H1 (cell line): ENCODE data around the gene CPNE4. TPM values are rescaled to one million over a fixed set of nuclear protein-coding genes. Genes with fewer than 3 reads are reported as not detected.

Source experiments
- CTCF ChIA-PET: fragments of 300-600 bp; sonication (Branson Sonifier 250); formaldehyde crosslinking; loops from one replicate; lab custom pipeline; 2021; ENCODE audit not compliant: partially characterized antibody; lab: Charles Lee
- POLR2A ChIA-PET: fragments of 300-600 bp; sonication (Branson Sonifier 250); formaldehyde crosslinking; loops from one replicate; lab custom pipeline; 2021; ENCODE audit warnings: inconsistent platforms; ENCODE audit not compliant: partially characterized antibody; lab: Charles Lee
- DNase-seq, 2 experiments: peaks; one replicate each; pipeline versions ENCODE4 v3.0.0 to v3.0.0-alpha.2; 2010 to 2022; ENCODE audit warnings: low spot score in 2 of 2, low read depth in 1 of 2, mixed read lengths in 1 of 2
- FAIRE-seq: peaks from 2 replicates; lab custom pipeline; 2011; peaks lifted over from hg19 to GRCh38; lab: Jason Lieb, UNC
- H2AFZ ChIP-seq: 2 replicates; pipeline ENCODE4 v1.8.1; 2012; ENCODE audit warnings: low read length, inconsistent platforms
- H2AK5ac ChIP-seq: 2 replicates; pipeline ENCODE4 v1.6.1; 2013; ENCODE audit warnings: low read depth, low read length
- H2BK120ac ChIP-seq: replicated peaks from 2 replicates; pipeline ENCODE3; 2013; ENCODE audit warnings: low read depth, low read length, inconsistent platforms
- H2BK12ac ChIP-seq: 2 replicates; pipeline ENCODE4 v1.6.1; 2013; ENCODE audit warnings: low read depth, low read length
- H2BK15ac ChIP-seq: 2 replicates; pipeline ENCODE4 v1.6.1; 2013; ENCODE audit warnings: low read length
- H2BK20ac ChIP-seq: 2 replicates; pipeline ENCODE4 v1.6.1; 2013; ENCODE audit warnings: low read length
- H2BK5ac ChIP-seq: 2 replicates; pipeline ENCODE4 v1.6.1; 2013; ENCODE audit warnings: low read depth, low read length
- H3K14ac ChIP-seq: 2 replicates; pipeline ENCODE4 v1.6.1; 2013; ENCODE audit warnings: inconsistent platforms; ENCODE audit not compliant: insufficient read length
- H3K18ac ChIP-seq: 2 replicates; pipeline ENCODE4 v1.6.1; 2013; ENCODE audit warnings: low read length; ENCODE audit errors: extremely low read depth
- H3K23ac ChIP-seq: 2 replicates; pipeline ENCODE4 v1.6.1; 2013; ENCODE audit warnings: inconsistent platforms; ENCODE audit not compliant: insufficient read length
- H3K23me2 ChIP-seq: 2 replicates; pipeline ENCODE4 v1.6.1; 2013; ENCODE audit warnings: low read depth, low read length
- H3K27ac ChIP-seq: 2 replicates; pipeline ENCODE4 v1.6.1; 2011; ENCODE audit warnings: low read depth, low read length, inconsistent platforms
- H3K27me3 ChIP-seq, 4 experiments: replicated peaks in 1 of 4; 1 replicate in 1 of 4; 2 replicates in 3 of 4; pipeline versions ENCODE4 v1.6.1 to v1.8.1; 2011 to 2013; ENCODE audit warnings: low read length in 3 of 4, mild to moderate bottlenecking in 3 of 4, inconsistent platforms in 2 of 4, mixed read lengths in 2 of 4, moderate library complexity in 1 of 4; ENCODE audit not compliant: control insufficient read depth in 3 of 4, insufficient read depth in 3 of 4; ENCODE audit errors: extremely low read depth in 1 of 4
- H3K36me3 ChIP-seq, 4 experiments: 2 replicates each; pipeline versions ENCODE4 v1.6.1 to v1.8.1; 2011 to 2013; ENCODE audit warnings: mild to moderate bottlenecking in 4 of 4, low read length in 3 of 4, moderate library complexity in 2 of 4, control low read depth in 1 of 4, inconsistent platforms in 1 of 4; ENCODE audit not compliant: insufficient read depth in 4 of 4, control insufficient read depth in 2 of 4
- H3K4ac ChIP-seq: replicated peaks from 2 replicates; pipeline ENCODE3; 2013; ENCODE audit warnings: low read length, low read depth, mixed read lengths, inconsistent platforms; ENCODE audit not compliant: insufficient read length
- H3K4me1 ChIP-seq, 4 experiments: replicated peaks in 1 of 4; 1 replicate in 1 of 4; 2 replicates in 3 of 4; pipeline versions ENCODE4 v1.6.1 to v1.8.1; 2011 to 2013; ENCODE audit warnings: low read length in 3 of 4, inconsistent platforms in 2 of 4, mixed read lengths in 1 of 4; ENCODE audit not compliant: insufficient read depth in 4 of 4, control insufficient read depth in 3 of 4
- H3K4me2 ChIP-seq, 2 experiments: 2 replicates each; pipeline versions ENCODE4 v1.6.1 to v1.8.1; 2011 to 2013; ENCODE audit warnings: low read depth in 2 of 2, low read length in 2 of 2, control low read depth in 1 of 2, inconsistent platforms in 1 of 2, mild to moderate bottlenecking in 1 of 2; ENCODE audit not compliant: insufficient read depth in 1 of 2
- H3K4me3 ChIP-seq, 4 experiments: fragments of 200-600, 300-600 bp in 1 of 4; sonication (generic), shearing (Covaris generic), sonication (Bioruptor Twin) in 1 of 4; 2 replicates each; pipeline versions ENCODE4 v1.5.1 to v1.8.1; 2011 to 2016; ENCODE audit warnings: low read length in 4 of 4, low read depth in 3 of 4, control low read depth in 2 of 4, inconsistent platforms in 2 of 4, mild to moderate bottlenecking in 2 of 4, mixed read lengths in 1 of 4, moderate library complexity in 1 of 4; ENCODE audit not compliant: insufficient read depth in 2 of 4; ENCODE audit errors: extremely low read depth in 1 of 4
- H3K56ac ChIP-seq: replicated peaks from 2 replicates; pipeline ENCODE3; 2013; ENCODE audit warnings: low read depth, mild to moderate bottlenecking, mixed read lengths, low read length, inconsistent platforms; ENCODE audit not compliant: insufficient read length
- H3K79me1 ChIP-seq: 2 replicates; pipeline ENCODE4 v1.6.1; 2013; ENCODE audit warnings: low read depth, low read length, control low read depth
- H3K79me2 ChIP-seq, 2 experiments: 2 replicates each; pipeline versions ENCODE4 v1.6.1 to v1.8.1; 2012 to 2013; ENCODE audit warnings: low read length in 2 of 2, mild to moderate bottlenecking in 2 of 2, inconsistent platforms in 1 of 2; ENCODE audit not compliant: insufficient read depth in 2 of 2, control insufficient read depth in 1 of 2
- H3K9ac ChIP-seq, 4 experiments: replicated peaks in 1 of 4; 1 replicate in 1 of 4; 2 replicates in 3 of 4; pipeline versions ENCODE4 v1.6.1 to v1.8.1; 2011 to 2013; ENCODE audit warnings: low read depth in 3 of 4, low read length in 3 of 4, control low read depth in 2 of 4, mild to moderate bottlenecking in 2 of 4, moderate library complexity in 2 of 4, inconsistent platforms in 1 of 4; ENCODE audit errors: extremely low read depth in 1 of 4
- H3K9me3 ChIP-seq, 2 experiments: 2 replicates each; pipeline versions ENCODE4 v1.6.1 to v1.8.1; 2012 to 2013; ENCODE audit warnings: mild to moderate bottlenecking in 2 of 2, moderate library complexity in 2 of 2, control low read depth in 1 of 2, inconsistent platforms in 1 of 2, low read depth in 1 of 2, low read length in 1 of 2, mixed read lengths in 1 of 2; ENCODE audit not compliant: insufficient read depth in 2 of 2
- H4K20me1 ChIP-seq, 2 experiments: replicated peaks in 1 of 2; 2 replicates each; pipeline versions ENCODE3 to v1.8.1; 2011 to 2013; ENCODE audit warnings: inconsistent platforms in 2 of 2, low read length in 2 of 2, mild to moderate bottlenecking in 1 of 2; ENCODE audit not compliant: insufficient read depth in 2 of 2, control insufficient read depth in 1 of 2
- H4K5ac ChIP-seq: 2 replicates; pipeline ENCODE4 v1.6.1; 2013; ENCODE audit warnings: low read length, low read depth, mixed read lengths, inconsistent platforms; ENCODE audit not compliant: insufficient read length
- H4K8ac ChIP-seq: 2 replicates; pipeline ENCODE4 v1.8.0; 2013; ENCODE audit warnings: mild to moderate bottlenecking, moderate library complexity, low read length, inconsistent platforms; ENCODE audit not compliant: insufficient read depth; ENCODE audit errors: extremely low read depth
- H4K91ac ChIP-seq: replicated peaks from 2 replicates; pipeline ENCODE3; 2013; ENCODE audit warnings: low read length, mixed read lengths, inconsistent platforms; ENCODE audit not compliant: insufficient read length
- ATF3 ChIP-seq: IDR thresholded peaks from 2 replicates; pipeline ENCODE4 v1.6.1; 2011; ENCODE audit warnings: low read depth, mild to moderate bottlenecking, low read length; ENCODE audit not compliant: insufficient read depth
- EZH2 ChIP-seq: fragments of 200-600 bp; sonication (generic); IDR thresholded peaks from 2 replicates; pipeline ENCODE4 v1.7.1; 2012; ENCODE audit warnings: low read depth, mild to moderate bottlenecking, moderate library complexity, low read length, inconsistent platforms; ENCODE audit not compliant: severe bottlenecking
- FOSL1 ChIP-seq: IDR thresholded peaks from 2 replicates; pipeline ENCODE4 v1.6.1; 2011; ENCODE audit warnings: mild to moderate bottlenecking, low read depth, low read length, moderate library complexity; ENCODE audit not compliant: insufficient read depth
- JUND ChIP-seq: IDR thresholded peaks from 2 replicates; pipeline ENCODE4 v1.6.1; 2011; ENCODE audit warnings: mild to moderate bottlenecking, improper control_type of control experiment, low read length
- RBBP5 ChIP-seq: IDR thresholded peaks from 2 replicates; pipeline ENCODE4 v1.7.1; 2012; ENCODE audit warnings: low read depth, mild to moderate bottlenecking, inconsistent platforms, low read length, moderate library complexity, borderline replicate concordance
- SIN3A ChIP-seq, 2 experiments: IDR thresholded peaks in 1 of 2; conservative IDR thresholded peaks in 1 of 2; 2 replicates each; pipeline ENCODE4 v1.6.1; 2011 to 2012; ENCODE audit warnings: low read length in 2 of 2, improper control_type of control experiment in 1 of 2, low read depth in 1 of 2, mild to moderate bottlenecking in 1 of 2
- SUZ12 ChIP-seq: fragments of 200-600 bp; sonication (generic); IDR thresholded peaks from 2 replicates; pipeline ENCODE4 v1.6.1; 2012; ENCODE audit warnings: mild to moderate bottlenecking, inconsistent platforms, low read length, moderate library complexity, mixed read lengths
- TAF1 ChIP-seq: IDR thresholded peaks from 2 replicates; pipeline ENCODE4 v1.6.1; 2011; ENCODE audit warnings: mild to moderate bottlenecking, low read depth, low read length
- polyA plus RNA-seq, 7 experiments: library from polyadenylated mRNA; depleted of rRNA in 3 of 7; stranded (reverse) in 5 of 7; unstranded in 2 of 7; fragments of >200 nt in 5 of 7; fragments of 200-250 nt in 2 of 7; gene quantifications; 1 replicate in 5 of 7; 2 replicates in 1 of 7; 4 replicates in 1 of 7; pipeline versions ENCODE4 v1.2.1 to v1.2.3, GENCODE V29; 2011 to 2013; ENCODE audit warnings: missing spikeins in 2 of 7, mixed read lengths in 2 of 7
- total RNA-seq: library from RNA; stranded (reverse); fragmentation: NEBNext Ultra II Directional; extraction: Animal tissue kit (Norgen Biotek cat#: 25700); gene quantifications from 2 replicates; pipeline ENCODE4 v1.2.1, GENCODE V29; 2021

The CPNE4 gene
- total and polyA plus RNA-seq, 2 of the 8 experiments (the other 6 are each of a cell fraction or from before 2014, with no cell fraction given) = 0.82 to 3.8 TPM

- FAIRE-seq = no peak
These were observed 309.4 kb downstream of the CPNE4 start for GRCh38 chr3:131725414-131725813.

More at GRCh38 chr3:131725414-131725813, 309.4 kb downstream of the CPNE4 start:
- H3K9me3 ChIP-seq = no peaks in the 10 kb centered on the region
- no peak overlapping the region for H3K4me3 ChIP-seq
- no peak overlapping the region for H3K4ac ChIP-seq
- TF ChIP-seq RBBP5 (no peak), FOSL1 (no peak), SUZ12 (no peak), SIN3A (conservative IDR thresholded peaks at IDR 0.05 in 1 of 2, IDR thresholded peaks at IDR 0.05 in 1 of 2; ENCODE audit: low read depth in 1 of 2, low read length in 2 of 2) (no peak), JUND (no peak), ATF3 (no peak), EZH2 (no peak), TAF1 (no peak)
- no peak overlapping the region for H2BK20ac ChIP-seq
- H4K5ac ChIP-seq = no peak overlapping the region
- H4K8ac ChIP-seq = no peak overlapping the region
- no peak overlapping the region for H3K4me2 ChIP-seq
- DNase-seq = no peak
- H3K4me1 ChIP-seq = no peaks in the 10 kb centered on the region
- no peaks in the 10 kb centered on the region for H3K27me3 ChIP-seq
- no peaks in the 10 kb centered on the region for H4K20me1 ChIP-seq
- CTCF ChIA-PET = interaction anchor here (0.6 to 1.8 kb wide), 3 partner anchors 10 to 176 kb away, joined by 3 read pairs; no protein-coding TSS in a partner anchor
- POLR2A ChIA-PET = no interaction called here
- no peak overlapping the region for H3K27ac ChIP-seq
- no peak overlapping the region for H3K56ac ChIP-seq
- no peaks in the 10 kb centered on the region for H3K79me2 ChIP-seq
- no peak overlapping the region for H2AK5ac ChIP-seq
- no peak overlapping the region for H4K91ac ChIP-seq
- H3K14ac ChIP-seq = no peak overlapping the region
- H3K23me2 ChIP-seq = no peaks in the 10 kb centered on the region
- H3K23ac ChIP-seq = no peak overlapping the region
- no peaks in the 10 kb centered on the region for H3K36me3 ChIP-seq
- H2BK5ac ChIP-seq = no peak overlapping the region
- no peak overlapping the region for H2BK12ac ChIP-seq
- no peak overlapping the region for H3K18ac ChIP-seq
- no peak overlapping the region for H3K9ac ChIP-seq
- no peaks in the 10 kb centered on the region for H3K79me1 ChIP-seq
- no peak overlapping the region for H2BK15ac ChIP-seq
- H2AFZ ChIP-seq = no peak overlapping the region
- H2BK120ac ChIP-seq = no peak overlapping the region
